ENCODE results near the gene TGFB1I1. TPM values are rescaled to one million over a fixed set of nuclear protein-coding genes. Genes with fewer than 3 reads are reported as not detected.

Gene TGFB1I1
- polyA plus RNA-seq, 1 donor from 2014 or later = 0.59 TPM

- Mint-ChIP-seq H3K4me1 (peaks cover 3 to 5% (median 4%) of the 10 kb centered on the region in 3 donors), H3K36me3 (peaks cover 4% of the 10 kb centered on the region), H3K9me3 (peaks cover 0 to 1% (median 0%) of the 10 kb centered on the region in 3 donors), H3K4me3 (peak overlapping the region in 2 of 4 donors; percentile 18 to 87), H3K27ac (no peak overlapping the region), H3K27me3 (peaks cover 5% of the 10 kb centered on the region)
These were observed 13.6 kb downstream of the TGFB1I1 start for GRCh38 chr16:31485571-31485970.

GRCh38 chr16:31486045-31486444 is 14.1 kb downstream of the TGFB1I1 start:
- peak overlapping the region in 1 of 3 donors; percentile 25 for H3K27ac Mint-ChIP-seq
- peaks cover 4 to 5% (median 5%) of the 10 kb centered on the region in 3 donors for H3K4me1 Mint-ChIP-seq
- H3K9me3 Mint-ChIP-seq = no peaks in the 10 kb centered on the region
- H3K4me3 Mint-ChIP-seq = peak overlapping the region in 2 of 4 donors; percentile 70 to 87
- H3K27me3 Mint-ChIP-seq = peaks cover 5% of the 10 kb centered on the region
- peaks cover 4% of the 10 kb centered on the region for H3K36me3 Mint-ChIP-seq

GRCh38 chr16:31487071-31487719 is 15.2 kb downstream of the TGFB1I1 start:
- Mint-ChIP-seq H3K36me3 (peaks cover 4% of the 10 kb centered on the region), H3K27ac (peak overlapping the region; percentile 34 to 76 (median 64)), H3K27me3 (peaks cover 5% of the 10 kb centered on the region), H3K4me1 (peaks cover 4 to 5% (median 5%) of the 10 kb centered on the region in 3 donors), H3K9me3 (no peaks in the 10 kb centered on the region), H3K4me3 (peak overlapping the region; percentile 87 to 96 (median 92))

GRCh38 chr16:31487720-31488467 is 15.9 kb downstream of the TGFB1I1 start:
- Mint-ChIP-seq H3K36me3 (peaks cover 4% of the 10 kb centered on the region), H3K27me3 (peaks cover 1% of the 10 kb centered on the region), H3K9me3 (no peaks in the 10 kb centered on the region), H3K4me3 (peak overlapping the region; percentile 87 to 96 (median 92)), H3K4me1 (peaks cover 4 to 5% (median 5%) of the 10 kb centered on the region in 3 donors), H3K27ac (peak overlapping the region in 2 of 3 donors; percentile 34 to 76)

DNA sequence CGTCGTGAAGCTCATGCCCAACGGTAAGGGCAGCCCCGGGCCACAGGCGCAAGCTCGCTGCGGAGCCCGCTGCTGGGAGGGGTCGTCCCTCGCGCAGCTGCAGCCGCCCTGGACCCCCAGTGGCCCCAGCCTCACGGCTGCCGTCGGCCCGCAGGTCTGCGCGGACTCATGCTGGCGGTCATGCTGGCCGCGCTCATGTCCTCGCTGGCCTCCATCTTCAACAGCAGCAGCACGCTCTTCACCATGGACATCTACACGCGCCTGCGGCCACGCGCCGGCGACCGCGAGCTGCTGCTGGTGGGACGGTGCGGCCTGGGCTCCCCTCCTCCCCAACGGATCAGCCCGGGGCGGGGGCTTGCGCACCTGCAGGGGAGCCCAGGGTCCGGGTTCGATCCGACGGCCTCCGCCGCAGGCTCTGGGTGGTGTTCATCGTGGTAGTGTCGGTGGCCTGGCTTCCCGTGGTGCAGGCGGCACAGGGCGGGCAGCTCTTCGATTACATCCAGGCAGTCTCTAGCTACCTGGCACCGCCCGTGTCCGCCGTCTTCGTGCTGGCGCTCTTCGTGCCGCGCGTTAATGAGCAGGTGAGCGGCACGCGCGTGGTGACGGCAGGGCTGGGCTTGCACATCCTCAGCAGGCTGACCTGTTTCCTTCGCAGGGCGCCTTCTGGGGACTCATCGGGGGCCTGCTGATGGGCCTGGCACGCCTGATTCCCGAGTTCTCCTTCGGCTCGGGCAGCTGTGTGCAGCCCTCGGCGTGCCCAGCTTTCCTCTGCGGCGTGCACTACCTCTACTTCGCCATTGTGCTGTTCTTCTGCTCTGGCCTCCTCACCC is 16.7 kb downstream of the TGFB1I1 start:
- Mint-ChIP-seq H3K4me3 (peak overlapping the region in 2 of 4 donors; percentile 88 to 96), H3K36me3 (peaks cover 4% of the 10 kb centered on the region), H3K4me1 (peaks cover 4 to 5% (median 5%) of the 10 kb centered on the region in 3 donors), H3K27me3 (peaks cover 1% of the 10 kb centered on the region), H3K9me3 (no peaks in the 10 kb centered on the region), H3K27ac (no peak overlapping the region)

- Mint-ChIP-seq H3K9me3 (no peaks in the 10 kb centered on the region), H3K27ac (peak overlapping the region in 1 of 3 donors; percentile 87), H3K36me3 (peaks cover 4% of the 10 kb centered on the region)
These were observed 17.3 kb downstream of the TGFB1I1 start for GRCh38 chr16:31489298-31489564.

DNA sequence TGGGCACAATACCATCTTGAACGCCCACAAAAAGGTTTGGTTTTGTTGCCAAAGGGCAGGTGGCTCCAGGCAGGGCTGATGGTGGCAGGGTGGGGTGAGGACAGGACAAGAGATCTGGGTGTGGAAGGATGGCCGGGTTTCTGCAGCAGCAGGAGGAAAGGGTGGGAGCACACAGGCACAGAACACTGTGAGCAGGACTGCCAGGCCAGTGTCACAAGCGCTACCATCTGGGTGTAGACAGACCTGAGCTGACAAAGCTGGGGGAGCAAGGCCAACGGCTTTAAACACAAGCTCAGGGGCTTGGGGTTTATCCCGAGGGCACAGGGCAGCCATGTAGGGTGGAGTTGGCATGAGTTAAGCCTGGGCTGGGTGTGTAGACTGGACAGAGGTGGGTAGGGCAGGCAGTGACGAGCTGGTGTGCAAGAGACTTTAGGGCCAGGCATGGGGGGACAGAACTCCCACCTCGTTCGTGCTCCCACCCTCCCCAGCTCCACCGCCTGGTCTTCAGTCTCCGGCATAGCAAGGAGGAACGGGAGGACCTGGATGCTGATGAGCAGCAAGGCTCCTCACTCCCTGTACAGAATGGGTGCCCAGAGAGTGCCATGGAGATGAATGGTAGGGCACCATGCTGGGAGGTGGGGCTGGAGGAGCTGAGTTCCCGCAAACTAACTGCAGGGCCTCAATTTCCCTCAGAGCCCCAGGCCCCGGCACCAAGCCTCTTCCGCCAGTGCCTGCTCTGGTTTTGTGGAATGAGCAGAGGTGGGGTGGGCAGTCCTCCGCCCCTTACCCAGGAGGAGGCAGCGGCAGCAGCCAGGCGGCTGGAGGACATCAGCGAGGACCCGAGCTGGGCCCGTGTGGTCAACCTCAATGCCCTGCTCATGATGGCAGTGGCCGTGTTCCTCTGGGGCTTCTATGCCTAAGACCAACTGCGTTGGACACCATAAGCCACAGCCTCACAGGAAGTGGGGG is 17.9 kb downstream of the TGFB1I1 start:
- peaks cover 4% of the 10 kb centered on the region for H3K36me3 Mint-ChIP-seq
- no peaks in the 10 kb centered on the region for H3K9me3 Mint-ChIP-seq
- H3K4me3 Mint-ChIP-seq = peak overlapping the region in 2 of 4 donors; percentile 35 to 60
- peak overlapping the region in 1 of 3 donors; percentile 87 for H3K27ac Mint-ChIP-seq
- H3K27me3 Mint-ChIP-seq = peaks cover 1% of the 10 kb centered on the region
- peaks cover 4 to 5% (median 5%) of the 10 kb centered on the region in 3 donors for H3K4me1 Mint-ChIP-seq

More at GRCh38 chr16:31489298-31489564, 17.3 kb downstream of the TGFB1I1 start:
- Mint-ChIP-seq H3K4me3 (peak overlapping the region in 1 of 4 donors; percentile 54), H3K4me1 (peaks cover 4 to 5% (median 5%) of the 10 kb centered on the region in 3 donors), H3K27me3 (peaks cover 1% of the 10 kb centered on the region)

DNA sequence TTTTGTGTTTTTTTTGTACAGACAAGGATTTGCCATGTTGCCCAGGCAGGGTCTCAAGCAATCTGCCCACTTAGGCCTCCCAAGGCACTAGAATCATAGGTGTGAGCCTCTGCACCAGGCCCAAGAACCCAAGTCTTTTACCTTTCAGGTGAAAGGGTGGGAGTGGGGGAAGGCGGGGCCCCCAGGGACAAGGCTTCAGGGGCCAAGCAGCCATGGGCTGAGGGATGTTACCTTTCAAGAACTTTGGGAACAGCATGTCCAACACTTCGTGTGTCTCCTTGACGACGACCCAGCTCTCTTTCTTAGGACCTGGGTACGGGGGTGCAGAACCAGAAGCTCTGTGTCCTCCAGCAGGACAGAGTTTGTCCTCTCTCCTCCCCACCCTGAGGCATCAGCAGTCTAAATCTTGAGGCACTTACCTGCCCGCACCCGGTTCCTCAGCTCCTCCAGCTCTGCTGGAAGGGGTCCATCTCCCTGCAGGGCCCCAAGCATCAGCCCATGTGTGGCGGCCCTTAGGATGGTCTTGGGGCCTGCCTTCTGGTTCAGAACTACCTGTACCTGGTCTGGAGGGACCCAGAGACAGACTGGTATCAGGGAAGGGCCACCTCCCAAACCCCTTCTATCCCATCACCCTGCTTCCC is 19.9 kb downstream of the TGFB1I1 start:
- H3K4me3 Mint-ChIP-seq = peak overlapping the region in 1 of 4 donors; percentile 44
- no peaks in the 10 kb centered on the region for H3K9me3 Mint-ChIP-seq

DNA sequence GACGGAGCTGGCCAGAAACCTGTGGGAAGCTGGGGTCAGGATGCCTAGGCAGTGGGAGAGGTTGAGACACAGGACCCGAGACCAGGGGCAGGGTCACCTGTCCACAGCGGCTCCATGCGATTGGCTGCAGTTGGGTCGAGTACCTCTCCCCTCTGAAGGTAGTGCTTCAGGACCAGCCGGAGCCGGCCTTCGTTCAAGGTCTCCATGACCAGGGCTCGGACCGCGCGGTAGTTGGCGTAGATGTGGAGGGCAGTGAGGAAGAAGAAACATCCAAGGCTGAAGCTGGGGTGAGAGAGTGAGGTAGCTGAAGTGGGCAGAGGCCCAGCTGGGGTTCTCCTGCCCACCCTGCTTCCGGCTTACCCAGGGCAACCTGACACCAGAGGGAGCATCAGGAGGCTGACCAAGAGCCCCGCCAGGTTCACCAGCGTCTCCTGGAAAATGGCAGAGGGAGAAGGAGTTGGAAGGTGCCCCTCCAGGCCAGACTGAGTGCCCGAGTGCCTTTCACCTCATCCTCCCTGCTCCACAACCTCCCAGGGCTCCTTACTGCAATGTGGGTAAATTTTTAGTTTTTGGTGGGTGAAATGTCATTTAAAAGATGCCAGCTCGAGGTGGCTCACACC is 21.7 kb downstream of the TGFB1I1 start:
- H3K27ac Mint-ChIP-seq = peak overlapping the region in 1 of 3 donors; percentile 8
- H3K4me1 Mint-ChIP-seq = peaks cover 0 to 4% (median 0%) of the 10 kb centered on the region in 3 donors
- H3K36me3 Mint-ChIP-seq = peaks cover 3% of the 10 kb centered on the region
- H3K4me3 Mint-ChIP-seq = no peak overlapping the region
- H3K9me3 Mint-ChIP-seq = no peaks in the 10 kb centered on the region
- H3K27me3 Mint-ChIP-seq = no peaks in the 10 kb centered on the region

More for the DNA sequence above, 19.9 kb downstream of the TGFB1I1 start:
- Mint-ChIP-seq H3K4me1 (peaks cover 4 to 5% (median 5%) of the 10 kb centered on the region in 3 donors), H3K36me3 (peaks cover 2% of the 10 kb centered on the region), H3K27ac (no peak overlapping the region), H3K27me3 (no peaks in the 10 kb centered on the region)

- Mint-ChIP-seq H3K36me3 (peaks cover 3% of the 10 kb centered on the region), H3K4me1 (peaks cover 0 to 2% (median under 1%) of the 10 kb centered on the region in 3 donors), H3K27ac (no peak overlapping the region), H3K4me3 (no peak overlapping the region), H3K27me3 (no peaks in the 10 kb centered on the region), H3K9me3 (no peaks in the 10 kb centered on the region)
These were observed 24.7 kb downstream of the TGFB1I1 start for GRCh38 chr16:31496670-31497069.

GRCh38 chr16:31498493-31498892 is 26.5 kb downstream of the TGFB1I1 start:
- Mint-ChIP-seq H3K27me3 (no peaks in the 10 kb centered on the region), H3K27ac (no peak overlapping the region), H3K4me3 (no peak overlapping the region)

DNA sequence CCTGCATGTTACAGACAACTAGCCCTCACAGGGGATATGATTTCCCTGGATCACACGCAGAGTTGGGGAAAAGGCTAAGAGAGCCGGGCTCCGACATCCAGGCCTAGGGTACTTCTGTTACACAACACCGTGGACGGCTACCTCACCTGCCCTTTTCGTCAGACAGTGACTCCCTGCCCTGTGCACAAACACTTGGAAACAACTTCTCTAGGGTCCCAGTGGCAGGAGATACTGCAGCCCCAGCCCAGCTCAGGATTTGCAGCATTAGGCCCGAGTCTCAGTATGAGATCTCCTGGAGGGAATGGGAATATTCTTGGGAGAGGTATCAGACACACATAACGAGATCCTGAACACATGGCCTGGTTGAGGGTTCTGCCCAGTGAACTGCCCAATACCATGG is 28.0 kb downstream of the TGFB1I1 start:
- H3K27ac Mint-ChIP-seq = no peak overlapping the region
- H3K4me3 Mint-ChIP-seq = no peak overlapping the region
- H3K27me3 Mint-ChIP-seq = no peaks in the 10 kb centered on the region
- peaks cover 3% of the 10 kb centered on the region for H3K36me3 Mint-ChIP-seq
- H3K9me3 Mint-ChIP-seq = no peaks in the 10 kb centered on the region
- peaks cover 2 to 10% (median 2%) of the 10 kb centered on the region in 3 donors for H3K4me1 Mint-ChIP-seq

More at GRCh38 chr16:31498493-31498892, 26.5 kb downstream of the TGFB1I1 start:
- Mint-ChIP-seq H3K4me1 (peaks cover 2 to 10% (median 2%) of the 10 kb centered on the region in 3 donors), H3K36me3 (peaks cover 3% of the 10 kb centered on the region), H3K9me3 (no peaks in the 10 kb centered on the region)
